ENCODE results near the gene GPR89B. TPM values are rescaled to one million over a fixed set of nuclear protein-coding genes. Genes with fewer than 3 reads are reported as not detected.
"Not testable (repeated sequence)": the region's sequence is repeated elsewhere in the genome, so short reads cannot be mapped to it uniquely, and the experiment has no call there.

The GPR89B gene
- total RNA-seq, 1 donor from 2014 or later: 19.3 TPM

DNA sequence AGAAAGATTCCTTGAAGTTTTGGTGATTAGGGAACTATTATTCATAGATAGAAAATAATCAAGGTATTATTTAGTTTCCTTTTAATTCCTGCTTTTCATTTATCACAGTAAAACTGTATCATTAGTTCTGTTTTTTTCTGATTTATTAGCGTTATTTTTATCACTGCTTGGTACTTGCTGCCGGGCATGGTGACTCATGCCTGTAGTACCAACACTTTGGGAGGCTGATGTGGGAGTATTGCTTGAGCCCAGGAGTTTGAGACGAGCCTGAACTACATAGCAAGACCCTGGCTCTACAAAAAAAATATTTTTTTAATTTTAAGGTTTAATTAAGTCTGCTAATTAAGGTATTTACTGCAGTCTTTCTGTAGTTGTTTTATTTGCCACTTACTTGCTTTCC lies 59.7 kb downstream of the GPR89B start:
- H3K4me3 Mint-ChIP-seq; DNase-seq (ENCODE audit: low spot score in 2 of 2, unreplicated experiment in 2 of 2); H3K27me3 Mint-ChIP-seq (ENCODE audit: low read depth); H3K9me3 Mint-ChIP-seq; H3K27ac Mint-ChIP-seq; H3K4me1 Mint-ChIP-seq: not testable (repeated sequence)
- peaks cover 11% of the 10 kb centered on the region for H3K36me3 Mint-ChIP-seq

DNA sequence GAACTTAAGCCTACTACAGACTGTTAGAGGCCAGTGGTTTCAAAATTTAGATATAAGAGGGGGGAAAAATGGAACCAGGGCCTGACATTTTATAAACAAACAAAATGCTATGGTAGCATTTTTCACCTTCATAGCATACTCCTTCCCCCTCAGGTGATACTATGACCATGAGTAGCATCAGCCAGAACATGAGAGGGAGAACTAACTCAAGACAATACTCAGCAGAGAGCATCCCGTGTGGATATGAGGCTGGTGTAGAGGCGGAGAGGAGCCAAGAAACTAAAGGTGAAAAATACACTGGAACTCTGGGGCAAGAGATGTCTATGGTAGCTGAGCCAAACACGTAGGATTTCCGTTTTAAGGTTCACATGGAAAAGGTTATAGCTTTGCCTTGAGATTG lies 64.7 kb downstream of the GPR89B start:
- H3K4me3 Mint-ChIP-seq; H3K27ac Mint-ChIP-seq; DNase-seq (ENCODE audit: low spot score in 2 of 2, unreplicated experiment in 2 of 2); H3K4me1 Mint-ChIP-seq; H3K9me3 Mint-ChIP-seq; H3K27me3 Mint-ChIP-seq (ENCODE audit: low read depth): not testable (repeated sequence)
- peaks cover 13% of the 10 kb centered on the region for H3K36me3 Mint-ChIP-seq

DNA sequence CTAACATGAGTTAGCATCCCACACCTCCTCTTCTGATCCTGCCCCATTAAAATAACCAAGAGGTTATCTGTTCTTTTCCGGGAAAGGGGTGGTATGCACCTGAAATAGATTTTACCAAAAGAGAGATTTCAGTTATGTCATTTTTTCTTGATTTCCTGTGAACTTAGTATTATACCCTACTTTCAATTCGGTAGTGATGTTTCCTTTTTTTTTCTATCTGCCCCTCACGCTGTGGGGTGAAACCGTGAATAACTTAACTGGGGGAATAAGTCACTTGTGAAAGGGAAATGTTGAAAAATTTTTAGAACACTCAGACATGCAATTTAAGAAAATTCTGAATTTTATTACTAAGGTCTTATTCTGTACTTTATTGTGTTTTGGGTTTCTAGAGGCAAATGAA lies 65.2 kb downstream of the GPR89B start:
- not testable (repeated sequence) for H3K4me3 Mint-ChIP-seq; DNase-seq (ENCODE audit: low spot score in 2 of 2, unreplicated experiment in 2 of 2); H3K4me1 Mint-ChIP-seq; H3K27me3 Mint-ChIP-seq (ENCODE audit: low read depth); H3K9me3 Mint-ChIP-seq; H3K27ac Mint-ChIP-seq
- peaks cover 13% of the 10 kb centered on the region for H3K36me3 Mint-ChIP-seq

DNA sequence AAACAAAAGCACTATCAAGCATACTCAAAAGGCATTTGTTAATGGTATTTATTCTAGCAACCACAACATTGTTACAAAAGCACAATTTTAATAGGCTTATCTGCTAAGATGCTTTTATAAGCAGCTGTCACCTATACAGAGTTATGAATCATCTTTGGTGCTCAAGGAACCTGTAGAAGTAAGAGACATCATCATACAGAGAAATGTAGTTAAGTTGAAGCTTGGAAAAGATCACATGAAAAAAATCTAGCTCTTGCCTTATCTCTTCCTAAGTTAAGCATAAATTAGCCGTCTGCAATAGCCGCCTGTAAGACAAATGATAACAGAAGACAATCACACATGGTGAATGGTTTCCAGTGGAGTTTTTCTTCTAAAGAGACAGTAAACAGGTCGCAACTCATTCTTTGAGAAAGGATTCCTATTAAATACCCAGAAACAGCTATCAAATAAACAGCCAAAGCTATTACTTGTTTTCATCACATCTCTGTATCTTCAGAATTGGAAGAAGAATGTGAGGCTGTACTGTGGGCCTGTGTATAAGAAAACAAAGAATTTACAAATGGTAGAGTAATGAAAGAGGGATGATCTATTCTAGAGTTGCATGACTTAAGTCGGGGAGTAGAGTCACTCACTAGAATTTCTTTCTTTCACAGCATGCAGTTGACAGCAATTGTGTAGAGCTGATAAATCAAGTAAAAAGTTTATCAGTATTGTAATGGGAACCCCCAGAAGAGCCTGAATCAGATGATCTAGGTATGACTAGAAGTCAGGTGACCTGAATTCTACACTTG lies 65.8 kb downstream of the GPR89B start:
- not testable (repeated sequence) for DNase-seq (ENCODE audit: low spot score in 2 of 2, unreplicated experiment in 2 of 2); H3K27ac Mint-ChIP-seq; H3K4me1 Mint-ChIP-seq; H3K4me3 Mint-ChIP-seq; H3K9me3 Mint-ChIP-seq; H3K27me3 Mint-ChIP-seq (ENCODE audit: low read depth)
- H3K36me3 Mint-ChIP-seq: peaks cover 13% of the 10 kb centered on the region

DNA sequence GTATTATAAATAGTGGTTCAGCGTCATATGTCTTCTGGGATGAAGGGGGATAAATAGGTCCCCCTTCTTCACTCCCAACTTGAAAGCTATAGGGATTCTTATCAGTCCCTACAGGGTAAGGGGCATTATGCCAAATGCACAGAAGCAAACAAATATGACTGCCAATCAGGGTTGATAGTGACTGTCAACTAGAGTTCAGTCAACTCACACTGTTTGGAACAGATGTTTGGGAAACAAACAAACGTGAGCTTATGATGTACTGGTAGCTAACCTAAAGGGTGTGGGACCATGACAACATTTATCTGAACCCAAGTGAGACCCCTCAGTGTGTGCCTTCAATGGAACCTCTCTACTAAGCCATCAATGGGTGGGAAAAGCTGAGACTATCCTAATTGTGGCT lies 67.9 kb downstream of the GPR89B start:
- not testable (repeated sequence) for H3K9me3 Mint-ChIP-seq; H3K4me1 Mint-ChIP-seq; H3K4me3 Mint-ChIP-seq; H3K36me3 Mint-ChIP-seq; H3K27ac Mint-ChIP-seq; DNase-seq (ENCODE audit: low spot score in 2 of 2, unreplicated experiment in 2 of 2); H3K27me3 Mint-ChIP-seq (ENCODE audit: low read depth)

DNA sequence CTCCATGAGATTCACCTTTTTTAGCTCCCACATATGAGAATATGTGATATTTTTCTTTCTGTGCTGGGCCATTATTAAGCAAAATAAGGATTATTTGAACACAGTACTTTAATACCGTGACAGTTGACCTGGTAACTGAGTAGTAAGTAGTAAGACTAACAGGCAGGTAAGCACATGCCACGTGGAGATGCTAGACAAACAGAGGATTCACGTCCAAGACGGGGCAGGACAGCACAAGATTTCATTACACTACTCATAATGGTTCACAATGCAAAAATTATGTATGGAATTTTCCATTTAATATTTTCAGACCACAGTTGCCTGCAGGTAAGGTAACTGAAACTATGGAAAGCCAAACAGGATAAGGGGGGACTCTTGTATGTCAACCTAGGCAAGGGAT lies 79.5 kb downstream of the GPR89B start:
- not testable (repeated sequence) for DNase-seq (ENCODE audit: low spot score in 2 of 2, unreplicated experiment in 2 of 2); H3K4me3 Mint-ChIP-seq; H3K27ac Mint-ChIP-seq; H3K4me1 Mint-ChIP-seq; H3K36me3 Mint-ChIP-seq; H3K9me3 Mint-ChIP-seq
- H3K27me3 Mint-ChIP-seq (ENCODE audit: low read depth): peaks cover 22% of the 10 kb centered on the region

DNA sequence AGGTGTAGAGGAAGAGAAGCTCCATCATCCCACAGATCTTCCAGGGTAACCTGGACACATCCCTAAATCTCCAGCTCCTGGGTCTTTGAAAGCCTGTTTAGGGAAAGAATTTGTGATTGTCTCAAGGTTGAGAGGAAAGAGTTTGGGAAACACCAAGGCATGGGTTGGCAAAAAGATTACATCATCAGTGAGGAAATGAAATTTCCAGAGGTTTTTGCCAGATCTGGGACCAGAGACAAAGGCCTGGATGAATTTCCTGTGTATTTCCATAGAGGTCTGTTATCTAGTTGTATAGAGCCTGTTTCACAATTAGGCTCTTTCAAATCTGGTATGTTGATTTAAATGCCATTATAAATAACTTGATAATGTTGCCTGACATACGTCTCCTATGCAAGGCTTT lies 82.3 kb downstream of the GPR89B start:
- Mint-ChIP-seq H3K9me3 (no peaks in the 10 kb centered on the region), H3K27me3 (ENCODE audit: low read depth) (peaks cover 42% of the 10 kb centered on the region), H3K4me3 (no peak overlapping the region), H3K27ac (no peak overlapping the region), H3K4me1 (no peaks in the 10 kb centered on the region), H3K36me3 (peaks cover 2% of the 10 kb centered on the region)
- no peak for DNase-seq (ENCODE audit: low spot score in 2 of 2, unreplicated experiment in 2 of 2)
- TF ChIP-seq, protein P1, sequence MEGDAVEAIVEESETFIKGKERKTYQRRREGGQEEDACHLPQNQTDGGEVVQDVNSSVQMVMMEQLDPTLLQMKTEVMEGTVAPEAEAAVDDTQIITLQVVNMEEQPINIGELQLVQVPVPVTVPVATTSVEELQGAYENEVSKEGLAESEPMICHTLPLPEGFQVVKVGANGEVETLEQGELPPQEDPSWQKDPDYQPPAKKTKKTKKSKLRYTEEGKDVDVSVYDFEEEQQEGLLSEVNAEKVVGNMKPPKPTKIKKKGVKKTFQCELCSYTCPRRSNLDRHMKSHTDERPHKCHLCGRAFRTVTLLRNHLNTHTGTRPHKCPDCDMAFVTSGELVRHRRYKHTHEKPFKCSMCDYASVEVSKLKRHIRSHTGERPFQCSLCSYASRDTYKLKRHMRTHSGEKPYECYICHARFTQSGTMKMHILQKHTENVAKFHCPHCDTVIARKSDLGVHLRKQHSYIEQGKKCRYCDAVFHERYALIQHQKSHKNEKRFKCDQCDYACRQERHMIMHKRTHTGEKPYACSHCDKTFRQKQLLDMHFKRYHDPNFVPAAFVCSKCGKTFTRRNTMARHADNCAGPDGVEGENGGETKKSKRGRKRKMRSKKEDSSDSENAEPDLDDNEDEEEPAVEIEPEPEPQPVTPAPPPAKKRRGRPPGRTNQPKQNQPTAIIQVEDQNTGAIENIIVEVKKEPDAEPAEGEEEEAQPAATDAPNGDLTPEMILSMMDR (IDR thresholded peaks at IDR 0.05; ENCODE audit: unreplicated experiment): no peak

DNA sequence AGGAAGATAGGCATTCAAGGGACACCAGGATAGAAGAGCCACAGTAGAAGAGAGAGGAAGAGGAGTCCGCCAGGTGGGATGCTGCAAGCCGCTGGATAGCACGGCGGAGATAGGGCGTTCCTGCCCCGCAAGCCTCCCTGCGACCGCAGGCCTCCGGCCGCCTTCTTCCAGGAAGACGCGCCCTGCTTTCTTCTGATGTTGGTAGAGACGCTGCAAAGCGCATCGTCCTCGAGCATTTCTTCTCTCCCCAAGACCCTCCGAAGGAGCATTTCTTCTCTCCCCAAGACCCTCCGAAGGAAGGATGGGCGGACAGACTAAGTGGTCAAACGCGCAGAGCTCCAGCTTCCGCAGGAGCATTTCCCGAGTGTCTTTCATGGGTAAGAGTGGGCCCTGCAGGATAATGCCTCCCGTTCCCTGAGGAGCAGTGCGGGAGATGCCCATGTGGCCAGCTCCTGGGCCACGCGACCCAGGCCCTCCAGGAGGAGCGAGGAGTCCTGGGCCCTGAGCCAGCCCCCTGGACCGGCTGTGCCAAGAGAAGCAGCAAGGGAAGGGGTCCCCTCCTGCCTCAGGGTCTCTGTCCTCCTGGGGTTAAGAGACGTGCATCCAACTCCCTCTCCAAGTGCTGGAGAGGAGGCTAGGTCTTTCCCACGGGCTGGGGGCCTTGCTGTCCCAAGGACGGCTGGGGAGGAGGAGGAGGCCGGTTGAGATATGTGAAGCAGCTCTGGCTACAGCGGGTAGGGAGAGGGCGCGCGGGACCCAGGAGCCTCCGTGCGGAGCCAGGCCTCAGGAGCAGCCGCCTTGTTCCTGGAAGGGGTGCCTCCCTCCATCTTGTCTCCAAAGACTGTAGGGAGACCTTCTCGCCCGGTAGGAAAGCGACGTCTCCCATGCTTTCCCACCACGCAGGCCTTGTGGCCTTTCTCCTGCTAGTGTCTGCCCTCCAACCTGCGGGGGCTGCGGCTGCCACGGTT lies 85.2 kb downstream of the GPR89B start:
- H3K4me3 Mint-ChIP-seq: peak overlapping the region; percentile 64
- not testable (repeated sequence) for DNase-seq (ENCODE audit: low spot score in 2 of 2, unreplicated experiment in 2 of 2); H3K9me3 Mint-ChIP-seq

DNA sequence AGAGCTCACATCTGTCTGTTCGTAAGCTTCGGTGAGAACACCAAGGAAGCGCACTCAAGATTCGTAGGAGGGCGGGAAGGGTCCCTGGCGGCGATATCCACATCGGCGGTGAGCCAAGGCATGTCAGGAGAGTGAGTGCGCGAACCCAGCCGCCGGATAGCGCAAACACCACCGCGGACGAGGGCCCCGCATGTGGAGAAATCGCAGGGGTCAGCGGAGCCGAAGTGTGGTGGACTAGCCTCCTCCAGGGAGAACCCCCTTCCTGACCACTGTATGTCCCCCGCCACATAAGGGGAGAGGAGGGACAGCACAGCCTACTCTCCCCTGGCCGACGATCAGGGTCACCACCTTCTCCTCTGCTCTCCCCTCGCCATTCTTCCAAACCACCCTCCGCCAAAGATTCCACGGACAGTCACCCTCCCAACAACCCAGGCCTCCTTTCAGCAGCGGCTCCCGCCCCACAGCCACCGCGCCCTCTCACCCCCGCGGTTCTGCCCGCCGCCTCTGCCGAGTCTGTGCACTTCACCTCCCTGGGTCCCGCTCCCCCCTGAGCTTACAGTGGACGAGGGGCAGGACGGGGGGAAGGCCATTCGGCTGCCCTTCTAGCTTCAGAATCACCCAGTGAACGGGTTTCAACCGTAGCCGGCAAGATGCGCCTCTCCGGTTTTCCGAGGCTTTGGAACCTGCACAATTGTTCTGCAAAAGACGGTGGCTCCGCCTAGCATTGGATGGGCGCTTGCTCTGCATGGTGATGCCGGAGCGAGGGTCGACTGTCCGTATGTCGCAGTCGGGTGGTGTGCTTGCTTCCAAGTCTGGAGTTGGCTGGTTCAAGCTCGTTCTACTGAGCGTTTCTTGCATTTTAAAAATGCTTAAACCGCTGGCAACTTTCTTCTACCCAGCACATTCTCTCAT lies 86.3 kb downstream of the GPR89B start:
- Mint-ChIP-seq H3K27me3 (ENCODE audit: low read depth) (peaks cover 49% of the 10 kb centered on the region), H3K4me3 (peak overlapping the region; percentile 64)
- H3K9me3 Mint-ChIP-seq, H3K4me1 Mint-ChIP-seq, H3K27ac Mint-ChIP-seq, H3K36me3 Mint-ChIP-seq: not testable (repeated sequence)
- peak in 1 of 2 experiments; percentile 39 for DNase-seq (ENCODE audit: low spot score in 2 of 2, unreplicated experiment in 2 of 2)

More for the DNA sequence above, 85.2 kb downstream of the GPR89B start:
- H3K27ac Mint-ChIP-seq, H3K36me3 Mint-ChIP-seq, H3K4me1 Mint-ChIP-seq: not testable (repeated sequence)
- H3K27me3 Mint-ChIP-seq (ENCODE audit: low read depth): peaks cover 49% of the 10 kb centered on the region

DNA sequence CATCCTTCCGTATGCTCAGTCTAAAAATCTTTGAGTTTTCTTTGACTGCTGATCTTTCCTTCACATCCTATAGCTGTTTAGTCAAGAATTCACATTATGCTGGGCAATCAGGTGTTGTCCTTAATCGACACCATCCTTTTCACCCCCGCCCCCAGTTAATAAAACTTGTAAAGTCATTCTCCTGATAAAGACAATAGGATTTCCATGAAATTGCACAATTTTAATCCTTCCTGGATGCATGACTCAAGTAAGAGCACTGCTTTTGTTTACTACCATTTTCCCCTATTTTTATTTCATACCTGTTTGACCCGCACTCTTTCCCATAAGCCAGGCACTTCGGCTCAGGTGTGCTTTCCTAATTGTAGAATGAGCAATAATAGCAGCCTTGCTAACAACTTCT lies 96.7 kb downstream of the GPR89B start:
- H3K36me3 Mint-ChIP-seq; H3K4me1 Mint-ChIP-seq; H3K4me3 Mint-ChIP-seq; DNase-seq (ENCODE audit: low spot score in 2 of 2, unreplicated experiment in 2 of 2); H3K9me3 Mint-ChIP-seq; H3K27me3 Mint-ChIP-seq (ENCODE audit: low read depth); H3K27ac Mint-ChIP-seq: not testable (repeated sequence)

DNA sequence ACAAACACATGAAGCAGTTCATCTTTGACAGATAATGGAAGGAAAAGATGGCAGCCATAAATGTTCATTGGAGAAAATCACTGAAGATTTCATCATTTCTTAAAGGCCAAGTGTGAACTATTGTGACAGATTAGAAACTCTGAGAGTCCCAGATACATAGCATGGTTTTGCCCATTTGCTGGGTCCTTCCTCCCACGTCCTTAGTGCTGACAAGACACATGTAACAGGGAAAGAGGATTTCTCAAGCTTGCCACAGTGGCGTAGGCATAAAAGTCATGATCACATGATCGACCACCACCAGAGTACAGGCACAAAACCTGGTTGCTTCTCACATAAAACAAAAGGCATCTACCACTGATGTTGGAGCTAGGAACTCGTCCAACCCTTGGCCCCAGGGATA lies 98.8 kb downstream of the GPR89B start:
- H3K9me3 Mint-ChIP-seq; H3K4me3 Mint-ChIP-seq; H3K27ac Mint-ChIP-seq; H3K27me3 Mint-ChIP-seq (ENCODE audit: low read depth); H3K36me3 Mint-ChIP-seq; H3K4me1 Mint-ChIP-seq; DNase-seq (ENCODE audit: low spot score in 2 of 2, unreplicated experiment in 2 of 2): not testable (repeated sequence)

DNA sequence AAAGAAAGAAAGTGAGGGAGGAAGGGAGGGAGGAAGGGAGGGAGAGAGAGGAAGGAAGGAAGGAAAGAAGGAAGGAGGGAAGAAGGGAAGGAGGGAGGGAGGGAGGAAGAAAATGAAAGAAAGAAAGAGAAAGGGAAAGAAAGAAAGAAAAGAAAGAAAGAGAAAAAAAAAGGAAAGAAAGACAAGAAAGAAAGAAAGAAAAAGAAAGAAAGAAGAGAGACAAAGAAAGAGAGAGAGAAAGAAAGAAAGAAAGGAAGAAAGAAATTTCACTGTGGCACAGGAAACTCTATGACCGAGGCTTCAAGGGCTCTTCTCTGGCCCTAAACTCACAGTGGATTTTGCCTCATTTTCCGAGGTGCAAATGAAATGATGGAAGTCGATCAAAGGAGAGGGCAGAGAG lies 104.0 kb downstream of the GPR89B start:
- H3K4me1 Mint-ChIP-seq; H3K27me3 Mint-ChIP-seq (ENCODE audit: low read depth); H3K9me3 Mint-ChIP-seq; DNase-seq (ENCODE audit: low spot score in 2 of 2, unreplicated experiment in 2 of 2); H3K27ac Mint-ChIP-seq; H3K36me3 Mint-ChIP-seq: not testable (repeated sequence)
- H3K4me3 Mint-ChIP-seq: peak overlapping the region; percentile 52

Data from mesothelial cell of epicardium (in vitro differentiated cells).